HG03457 (cell line): ENCODE results near the gene CLPSL2.

Experiments used
- ATAC-seq: cut with Tn5 transposase; IDR thresholded peaks from one replicate; pipeline ENCODE4 v1.9.1; 2021; ENCODE audit warnings: moderate number of reproducible peaks; ENCODE audit not compliant: unreplicated experiment

CLPSL2 gene

GRCh38 chr6:35786272-35786671 is 9.9 kb downstream of the CLPSL2 start:
- no peak for ATAC-seq

- ATAC-seq: no peak
These were observed 10.4 kb downstream of the CLPSL2 start for GRCh38 chr6:35786810-35787209.

- ATAC-seq: no peak
These were observed 11.1 kb downstream of the CLPSL2 start for GRCh38 chr6:35787266-35788218.

DNA sequence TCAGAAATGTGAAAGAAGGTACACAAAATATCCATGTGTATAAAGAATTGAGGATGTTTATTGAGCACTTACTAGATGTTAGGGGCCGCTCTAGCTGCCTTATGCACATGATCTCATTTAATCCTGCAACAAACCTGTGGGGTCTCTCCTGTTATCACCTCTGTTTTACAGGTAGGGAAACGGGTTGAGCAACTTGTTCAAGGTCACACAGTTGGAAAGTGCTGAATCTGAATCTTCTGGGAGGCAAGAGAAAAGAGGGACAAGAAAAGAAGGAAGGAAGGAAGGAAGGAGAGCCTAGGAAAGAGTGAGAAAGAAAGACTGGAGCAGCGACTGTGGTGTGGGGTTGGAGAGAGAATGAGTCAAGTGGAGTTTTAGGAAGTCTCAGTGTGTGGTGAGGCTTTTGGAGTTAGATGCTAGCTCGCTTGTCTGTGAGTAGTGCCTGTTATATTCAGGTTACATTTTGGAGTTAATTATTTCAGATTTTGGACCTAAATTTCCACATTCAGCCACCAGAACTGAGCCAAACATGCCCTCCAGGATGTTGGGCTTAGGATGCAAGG is 12.1 kb downstream of the CLPSL2 start:
- no peak for ATAC-seq

DNA sequence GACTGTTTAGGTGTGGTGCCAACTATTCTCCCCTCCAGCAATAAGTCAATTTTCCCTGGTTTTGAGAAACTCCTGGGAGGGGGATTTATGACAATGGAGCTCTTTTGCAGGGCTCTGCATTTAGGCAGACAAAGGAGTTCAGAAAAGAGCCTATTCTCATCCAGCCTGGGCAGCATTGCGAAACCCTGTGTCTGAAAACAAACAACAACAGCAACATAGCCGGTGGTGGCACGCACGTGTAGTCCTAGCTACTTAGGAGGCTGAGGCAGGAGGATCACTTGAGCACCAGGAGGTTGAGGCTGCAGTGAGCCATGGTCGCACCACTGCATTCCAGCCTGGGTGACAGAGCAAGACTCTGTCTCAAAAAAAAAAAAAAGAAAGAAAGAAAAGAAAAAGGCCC is 14.3 kb downstream of the CLPSL2 start:
- ATAC-seq: no peak

DNA sequence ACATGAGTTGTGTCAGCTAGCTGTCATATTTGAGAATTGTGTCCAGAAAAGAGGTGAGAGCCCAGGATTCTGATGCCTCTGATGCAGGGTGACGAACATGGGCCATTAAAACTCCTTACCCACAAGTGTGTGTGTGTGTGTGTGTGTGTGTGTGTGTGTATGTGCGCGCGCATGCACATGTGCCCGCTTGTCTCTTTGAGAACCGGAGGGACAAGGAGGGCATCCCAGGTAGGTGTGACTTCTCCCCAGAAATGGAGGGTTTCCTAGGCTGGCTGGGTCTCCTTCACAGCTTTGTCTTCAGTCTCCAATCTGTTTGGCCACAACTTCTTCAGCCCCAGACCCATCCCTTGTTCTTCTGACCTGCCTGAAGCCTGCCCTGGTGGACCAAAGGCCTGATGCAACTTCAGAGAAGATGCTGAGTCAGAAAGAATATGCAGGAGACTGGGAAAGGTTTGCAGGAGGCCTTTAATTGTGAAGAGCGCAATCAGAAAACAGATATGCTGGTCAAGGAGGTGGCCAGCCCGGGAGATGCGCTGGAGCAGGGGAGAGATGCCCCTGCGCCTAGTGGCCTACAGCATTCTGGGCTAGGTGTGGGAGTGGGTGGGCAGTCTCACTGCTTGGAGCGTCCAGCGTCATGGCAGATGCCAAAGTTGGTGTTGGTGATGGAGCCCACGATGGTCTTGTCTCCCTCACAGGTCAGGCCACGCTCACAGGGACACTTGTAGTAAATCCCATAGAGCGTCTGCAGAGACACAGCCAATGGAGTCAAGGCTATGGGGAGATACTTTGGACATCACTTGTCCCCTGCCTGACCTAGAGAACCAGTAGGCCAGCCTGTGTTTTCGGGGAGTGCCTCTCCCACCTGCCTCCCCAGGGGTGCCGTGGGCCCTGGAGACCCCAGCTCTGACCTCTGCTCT is 18.4 kb downstream of the CLPSL2 start:
- ATAC-seq: no peak

GRCh38 chr6:35795453-35796071 is 19.2 kb downstream of the CLPSL2 start:
- ATAC-seq: no peak

- ATAC-seq: no peak
These were observed 19.8 kb downstream of the CLPSL2 start for GRCh38 chr6:35796236-35796635.

GRCh38 chr6:35797837-35798526 is 21.6 kb downstream of the CLPSL2 start:
- ATAC-seq: no peak

GRCh38 chr6:35798706-35799105 is 22.3 kb downstream of the CLPSL2 start:
- ATAC-seq: no peak

GRCh38 chr6:35801148-35801547 is 24.8 kb downstream of the CLPSL2 start:
- ATAC-seq: no peak

GRCh38 chr6:35804996-35805736 is 28.8 kb downstream of the CLPSL2 start, which contains the start of gene LHFPL5:
Gene LHFPL5, plus strand, starts transcription at chr6:35805352. Its CDS starts 319 bp downstream, at chr6:35805671.
- no peak for ATAC-seq

GRCh38 chr6:35808688-35809087 is 32.3 kb downstream of the CLPSL2 start:
- no peak for ATAC-seq

DNA sequence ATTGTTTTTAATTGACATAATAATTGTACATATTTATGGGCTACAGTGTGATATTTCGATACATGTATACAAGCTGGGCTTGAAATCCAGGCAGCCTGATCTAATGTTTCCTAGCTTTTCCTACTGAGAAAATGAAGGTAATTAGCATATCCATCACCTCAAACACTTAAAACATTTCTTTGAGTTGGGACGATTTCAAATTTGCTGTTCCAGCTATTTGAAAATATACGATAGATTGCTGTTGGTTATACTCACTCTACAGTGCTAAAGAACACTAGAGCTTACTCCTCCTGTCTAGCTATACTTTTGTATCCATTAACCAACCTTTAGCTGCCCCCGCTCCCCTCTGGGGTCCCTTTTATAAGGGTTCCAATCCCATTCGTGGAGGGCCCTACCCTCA is 33.4 kb downstream of the CLPSL2 start:
- no peak for ATAC-seq

DNA sequence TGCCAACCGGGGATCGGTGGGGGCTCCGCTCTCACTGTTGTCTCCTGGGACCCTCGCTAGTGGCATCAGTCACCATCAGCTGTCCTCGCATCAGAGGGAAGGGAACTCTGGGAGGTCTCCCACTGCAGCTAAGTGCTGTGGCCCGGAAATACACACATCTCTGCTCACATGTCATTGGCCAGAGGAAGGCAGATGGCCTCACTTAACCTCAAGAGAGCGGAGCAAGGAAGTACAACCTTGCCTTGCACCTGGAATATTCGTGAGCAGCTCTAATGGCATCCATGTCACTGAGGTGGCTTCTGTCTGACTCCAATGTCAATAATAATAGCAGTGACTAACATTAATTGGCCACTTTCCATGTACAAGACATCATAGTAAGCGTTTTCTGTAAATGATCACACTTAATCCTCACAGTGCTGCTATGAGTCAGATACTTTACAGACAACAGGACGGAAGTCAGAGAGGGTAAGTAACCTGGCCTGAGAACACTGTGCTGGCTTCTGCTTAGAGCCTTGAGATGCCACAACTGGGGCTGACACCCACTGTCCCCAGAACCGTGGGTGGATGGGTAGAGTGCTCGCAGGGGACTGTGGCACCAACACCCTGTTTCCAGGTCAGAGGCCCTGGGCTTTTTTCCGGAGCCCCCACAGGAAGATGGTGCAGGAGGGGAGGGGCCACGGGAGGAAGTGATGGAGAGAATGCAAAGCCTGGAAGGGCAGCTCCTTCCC is 34.7 kb downstream of the CLPSL2 start:
- no peak for ATAC-seq

DNA sequence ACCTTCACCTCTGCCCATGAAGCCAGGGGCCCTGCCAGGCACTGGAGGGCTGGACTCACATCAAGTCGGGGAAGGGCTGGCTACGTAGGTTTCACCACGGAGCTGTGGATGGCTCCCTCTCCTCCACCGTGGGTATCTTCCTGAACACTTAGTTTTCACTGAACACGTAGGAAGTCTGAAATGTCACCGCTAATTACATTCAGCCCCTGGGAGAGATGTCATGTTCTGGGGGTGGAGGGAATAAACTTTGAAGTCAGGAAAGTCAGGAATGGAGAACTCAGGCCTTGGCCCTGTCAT is 35.2 kb downstream of the CLPSL2 start:
- no peak for ATAC-seq

DNA sequence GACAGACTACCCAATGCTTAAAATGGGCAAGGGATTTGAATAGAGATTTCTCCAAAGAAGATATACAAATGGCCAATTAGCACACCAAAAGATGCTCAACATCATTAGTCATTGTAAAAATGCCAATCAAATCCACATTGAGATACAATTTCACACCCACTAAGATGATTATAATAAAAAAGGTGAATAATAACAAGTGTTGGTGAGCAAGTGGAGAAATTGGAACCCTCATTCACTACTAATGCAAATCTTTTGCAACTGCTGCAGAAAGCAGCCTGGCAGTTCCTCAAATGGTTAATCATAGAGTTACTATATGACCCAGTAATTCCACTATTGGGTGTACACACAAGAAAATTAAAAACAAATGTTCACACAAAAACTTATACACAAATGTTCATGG is 41.1 kb downstream of the CLPSL2 start:
- no peak for ATAC-seq

DNA sequence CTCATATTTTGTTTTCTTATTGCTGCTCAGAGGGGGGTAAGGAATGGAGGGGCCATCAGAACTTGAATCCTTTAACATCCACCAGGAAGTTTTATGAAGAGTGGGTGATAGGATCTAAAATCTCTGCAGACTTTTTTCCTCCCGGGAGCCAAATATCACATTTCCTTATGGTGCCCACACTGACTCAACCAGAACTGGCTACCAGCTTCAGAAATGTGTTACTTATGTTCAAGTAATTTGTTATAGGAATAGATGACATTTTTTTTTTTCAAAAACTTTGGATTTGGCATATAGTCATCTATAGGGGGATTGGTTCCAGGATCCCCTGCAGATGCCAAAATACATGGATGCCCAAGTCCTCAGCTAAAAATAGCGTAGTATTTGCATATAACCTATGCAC is 47.2 kb downstream of the CLPSL2 start:
- ATAC-seq: no peak

- ATAC-seq: no peak
These were observed 48.3 kb downstream of the CLPSL2 start for GRCh38 chr6:35824552-35825192.
